ENCODE results near the gene OPCML. TPM values are rescaled to one million over a fixed set of nuclear protein-coding genes. Genes with fewer than 3 reads are reported as not detected.

The OPCML gene
- total RNA-seq, 2 experiments from 2014 or later = not detected

DNA sequence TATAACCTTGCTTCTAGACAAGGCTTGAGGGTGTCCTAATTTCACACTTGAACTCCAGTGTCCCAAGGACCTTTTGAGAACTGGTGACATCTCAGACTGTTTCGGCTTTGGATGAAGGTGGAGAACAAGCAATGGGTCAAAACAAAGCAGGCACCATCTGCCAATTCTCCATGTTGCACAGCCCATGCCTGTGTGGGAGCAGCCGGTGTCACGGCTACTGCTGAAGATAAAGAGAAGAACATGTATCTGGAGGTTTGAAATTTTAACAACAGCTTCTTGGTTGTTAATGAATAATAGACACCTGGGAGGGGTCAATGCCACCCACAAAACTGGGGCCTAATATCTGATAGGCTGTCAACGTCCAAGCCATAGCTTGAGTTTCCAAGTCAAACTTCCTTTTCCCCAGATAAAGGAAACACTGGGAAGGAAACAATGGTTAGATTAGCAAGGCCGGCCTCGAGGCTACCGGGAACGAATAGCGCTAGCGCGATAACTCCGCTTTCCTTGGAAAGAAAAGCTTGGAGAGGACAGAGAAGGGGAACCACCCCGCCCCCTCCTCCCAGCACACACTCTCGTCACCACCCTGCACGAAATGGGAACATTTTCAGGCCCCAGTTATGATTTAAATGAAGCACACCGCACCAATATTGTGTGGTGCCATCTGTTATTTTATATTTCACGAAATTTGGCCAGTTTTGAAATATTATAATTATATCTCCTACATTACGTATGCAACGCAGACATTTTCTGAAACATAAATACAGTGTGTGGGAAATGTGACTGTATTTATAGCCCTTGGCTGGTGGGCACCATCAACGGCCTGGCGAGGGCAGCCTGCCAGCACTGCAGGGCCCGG, 21.8 kb upstream of the OPCML start:
- H3K27ac Mint-ChIP-seq = no peak overlapping the region
- DNase-seq (no peak), ATAC-seq (no peak)
- no peaks in the 10 kb centered on the region for H3K36me3 Mint-ChIP-seq (ENCODE audit: low read depth)
- no peaks in the 10 kb centered on the region for H3K9me3 Mint-ChIP-seq (ENCODE audit: insufficient read depth)
- H3K4me3 Mint-ChIP-seq = no peak overlapping the region
- ChIA-PET CTCF (no interaction called here), POLR2A (no interaction called here)
- H3K27me3 Mint-ChIP-seq (ENCODE audit: low read depth) = no peaks in the 10 kb centered on the region
- no peaks in the 10 kb centered on the region for H3K4me1 Mint-ChIP-seq (ENCODE audit: low read depth)

DNA sequence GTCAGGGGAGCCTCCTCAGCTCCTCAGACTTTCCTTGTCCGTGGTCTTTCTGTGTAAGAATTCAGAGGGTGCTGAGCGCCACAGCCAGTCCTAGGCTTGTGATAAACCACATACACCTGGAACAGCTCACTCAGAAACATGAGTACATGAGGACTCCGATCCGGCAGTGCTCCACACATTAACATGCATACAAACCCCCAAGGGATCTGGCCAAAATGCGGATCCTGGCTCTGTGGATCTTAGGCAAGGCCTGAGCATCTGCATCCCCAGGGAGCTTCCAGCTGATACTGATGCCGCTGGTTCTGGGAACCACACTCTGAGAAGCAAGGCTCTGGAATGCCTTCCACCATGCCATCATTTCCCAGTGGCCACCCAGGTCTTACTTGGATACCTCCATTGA, 20.6 kb upstream of the OPCML start:
- H3K36me3 Mint-ChIP-seq (ENCODE audit: low read depth) = no peaks in the 10 kb centered on the region

DNA sequence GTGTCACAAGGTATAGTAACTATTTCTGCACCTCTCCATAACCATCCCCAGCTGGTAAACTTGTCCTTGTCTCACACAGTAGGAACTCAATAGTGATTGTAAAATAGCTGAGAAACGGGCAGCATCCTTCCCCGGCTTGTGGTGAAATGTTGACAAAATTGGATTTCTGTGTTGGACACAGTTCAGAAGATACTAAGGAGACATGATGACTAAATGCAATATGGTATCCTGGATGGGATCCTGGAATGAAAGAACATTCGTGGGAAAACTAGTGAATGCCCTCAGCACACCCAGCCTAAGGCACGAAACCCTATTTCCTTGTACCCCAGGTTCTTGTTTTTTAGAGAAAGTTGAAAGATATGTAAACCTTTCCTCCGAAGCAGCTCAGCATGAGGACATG, 18.8 kb upstream of the OPCML start:
- ATAC-seq = no peak
- H3K4me3 Mint-ChIP-seq = no peak overlapping the region
- POLR2A ChIA-PET = no interaction called here
- H3K4me1 Mint-ChIP-seq (ENCODE audit: low read depth) = no peaks in the 10 kb centered on the region
- CTCF ChIA-PET = no interaction called here
- H3K27ac Mint-ChIP-seq = no peak overlapping the region
- no peaks in the 10 kb centered on the region for H3K9me3 Mint-ChIP-seq (ENCODE audit: insufficient read depth)
- DNase-seq = no peak
- H3K27me3 Mint-ChIP-seq (ENCODE audit: low read depth) = no peaks in the 10 kb centered on the region
- H3K36me3 Mint-ChIP-seq (ENCODE audit: low read depth) = no peaks in the 10 kb centered on the region

More for the DNA sequence above, 20.6 kb upstream of the OPCML start:
- H3K27ac Mint-ChIP-seq = no peak overlapping the region
- no peaks in the 10 kb centered on the region for H3K27me3 Mint-ChIP-seq (ENCODE audit: low read depth)
- CTCF ChIA-PET = no interaction called here
- H3K9me3 Mint-ChIP-seq (ENCODE audit: insufficient read depth) = no peaks in the 10 kb centered on the region
- H3K4me1 Mint-ChIP-seq (ENCODE audit: low read depth) = no peaks in the 10 kb centered on the region
- H3K4me3 Mint-ChIP-seq = no peak overlapping the region
- ATAC-seq = no peak
- DNase-seq = no peak
- POLR2A ChIA-PET = no interaction called here

DNA sequence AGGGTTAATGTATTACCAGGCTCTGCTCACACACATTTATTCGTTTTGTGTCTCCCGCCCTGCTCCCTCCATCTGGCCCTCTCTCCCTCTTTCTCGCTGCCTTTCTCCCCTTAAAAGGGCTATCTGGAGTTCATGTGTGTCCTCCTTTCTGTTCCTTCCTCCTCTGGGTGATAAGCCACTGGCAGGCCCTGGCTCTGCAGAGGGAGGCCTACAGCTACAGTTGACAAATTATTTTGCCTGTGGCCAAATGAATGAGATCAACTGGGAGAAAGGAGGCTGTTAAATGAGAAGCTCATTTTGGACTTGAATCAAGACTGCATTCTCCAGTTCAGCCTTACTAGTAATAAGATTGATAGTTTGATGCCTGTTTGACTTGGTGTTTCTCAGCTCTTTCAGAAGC, 17.5 kb upstream of the OPCML start:
- DNase-seq = no peak
- ATAC-seq = no peak
- no peaks in the 10 kb centered on the region for H3K36me3 Mint-ChIP-seq (ENCODE audit: low read depth)
- no peaks in the 10 kb centered on the region for H3K9me3 Mint-ChIP-seq (ENCODE audit: insufficient read depth)
- no peaks in the 10 kb centered on the region for H3K27me3 Mint-ChIP-seq (ENCODE audit: low read depth)
- POLR2A ChIA-PET = no interaction called here
- H3K4me3 Mint-ChIP-seq = no peak overlapping the region
- H3K27ac Mint-ChIP-seq = no peak overlapping the region
- H3K4me1 Mint-ChIP-seq (ENCODE audit: low read depth) = no peaks in the 10 kb centered on the region
- CTCF ChIA-PET = no interaction called here

DNA sequence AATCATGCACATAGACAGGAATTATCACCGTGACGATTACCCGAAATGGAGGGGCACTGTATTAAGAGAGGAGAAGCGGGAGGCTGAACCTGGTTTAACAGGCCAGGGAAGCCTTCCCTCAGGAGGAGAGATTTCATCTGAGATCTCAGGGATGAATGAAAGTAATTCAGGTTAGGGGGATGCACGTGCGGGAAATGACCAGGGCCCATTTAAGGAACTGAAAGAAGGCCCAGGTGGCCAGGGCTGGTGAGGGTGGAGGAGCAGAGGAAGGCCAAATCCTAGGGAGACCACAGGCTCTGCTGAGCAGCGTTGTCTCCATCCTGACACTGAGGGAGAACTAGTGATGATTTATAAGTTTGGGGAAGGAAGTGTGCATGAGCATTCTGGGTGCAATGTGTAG, 16.3 kb upstream of the OPCML start:
- Mint-ChIP-seq H3K36me3 (ENCODE audit: low read depth) (no peaks in the 10 kb centered on the region), H3K9me3 (ENCODE audit: insufficient read depth) (no peaks in the 10 kb centered on the region), H3K4me1 (ENCODE audit: low read depth) (no peaks in the 10 kb centered on the region), H3K27me3 (ENCODE audit: low read depth) (no peaks in the 10 kb centered on the region), H3K27ac (no peak overlapping the region), H3K4me3 (no peak overlapping the region)
- DNase-seq (no peak), ATAC-seq (no peak)
- POLR2A ChIA-PET = no interaction called here
- CTCF ChIA-PET = no interaction called here

DNA sequence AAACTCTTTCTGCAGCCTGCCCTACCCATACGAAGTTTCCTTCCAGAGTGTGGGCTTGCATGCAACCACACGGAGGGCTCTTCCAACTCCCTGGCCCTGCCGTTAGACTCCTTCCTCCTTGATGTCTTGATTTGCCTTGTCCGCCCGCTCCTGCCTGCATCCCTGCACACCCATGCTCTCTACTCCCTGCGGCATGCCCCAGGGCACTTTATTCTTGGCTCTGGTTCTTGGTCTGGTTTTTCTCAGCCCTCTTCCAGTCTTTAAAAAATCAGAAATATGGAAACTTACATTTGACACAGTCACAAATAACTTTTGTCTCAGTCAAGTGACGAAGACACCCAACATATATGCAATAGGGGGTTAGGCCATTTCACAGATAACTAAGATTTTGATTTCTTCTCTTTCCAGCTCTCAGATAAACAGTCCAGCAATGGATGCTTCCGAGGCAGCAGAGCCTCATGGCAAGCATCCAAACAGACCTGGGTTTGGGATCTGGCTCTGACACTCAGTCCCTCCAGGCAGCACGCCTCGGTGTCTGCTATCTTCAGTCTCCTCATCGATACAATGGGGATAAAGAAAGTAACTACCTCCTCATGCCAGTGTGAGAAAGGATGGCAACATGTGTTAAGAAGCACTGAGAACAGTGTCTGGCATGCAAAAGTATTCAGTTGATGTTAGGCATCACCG, 15.7 kb upstream of the OPCML start:
- no peaks in the 10 kb centered on the region for H3K27me3 Mint-ChIP-seq (ENCODE audit: low read depth)
- DNase-seq (no peak), ATAC-seq (no peak)
- no peaks in the 10 kb centered on the region for H3K9me3 Mint-ChIP-seq (ENCODE audit: insufficient read depth)
- no peaks in the 10 kb centered on the region for H3K4me1 Mint-ChIP-seq (ENCODE audit: low read depth)
- no peak overlapping the region for H3K4me3 Mint-ChIP-seq
- no peaks in the 10 kb centered on the region for H3K36me3 Mint-ChIP-seq (ENCODE audit: low read depth)
- POLR2A ChIA-PET = no interaction called here
- H3K27ac Mint-ChIP-seq = no peak overlapping the region
- CTCF ChIA-PET = no interaction called here

DNA sequence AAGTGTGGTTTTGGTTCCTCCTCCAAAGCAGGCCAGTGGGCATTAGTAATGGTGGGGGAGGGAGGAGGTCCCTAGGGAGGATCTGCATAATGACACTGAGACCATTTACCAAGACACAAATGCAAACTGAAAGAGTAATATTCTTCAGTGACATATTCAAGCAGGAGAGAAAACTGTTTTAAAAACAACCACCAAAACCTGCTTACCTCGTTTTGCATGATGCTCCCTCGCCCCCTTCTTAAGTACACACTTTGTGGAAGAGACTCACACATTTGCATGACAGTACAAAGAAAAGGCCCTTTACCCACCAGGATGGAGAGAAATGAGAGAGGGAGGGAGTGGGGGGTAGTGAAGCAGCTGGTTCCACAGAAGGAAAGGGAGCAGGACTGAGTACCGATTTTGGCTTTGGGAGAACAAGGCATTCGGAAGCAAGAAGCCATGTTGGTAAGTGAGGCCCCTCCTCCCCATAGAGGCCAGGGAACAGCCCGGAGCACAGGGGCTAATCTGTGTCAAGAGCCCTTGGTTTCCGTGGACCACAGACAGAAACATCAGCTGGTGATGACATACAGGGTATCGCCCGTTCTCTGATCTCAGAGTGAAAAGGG, 13.0 kb upstream of the OPCML start:
- H3K27ac Mint-ChIP-seq = no peak overlapping the region
- H3K27me3 Mint-ChIP-seq (ENCODE audit: low read depth) = no peaks in the 10 kb centered on the region
- no peaks in the 10 kb centered on the region for H3K4me1 Mint-ChIP-seq (ENCODE audit: low read depth)
- no peaks in the 10 kb centered on the region for H3K9me3 Mint-ChIP-seq (ENCODE audit: insufficient read depth)
- H3K36me3 Mint-ChIP-seq (ENCODE audit: low read depth) = no peaks in the 10 kb centered on the region
- POLR2A ChIA-PET = no interaction called here
- no peak overlapping the region for H3K4me3 Mint-ChIP-seq
- CTCF ChIA-PET = no interaction called here
- no peak for ATAC-seq
- DNase-seq = no peak

DNA sequence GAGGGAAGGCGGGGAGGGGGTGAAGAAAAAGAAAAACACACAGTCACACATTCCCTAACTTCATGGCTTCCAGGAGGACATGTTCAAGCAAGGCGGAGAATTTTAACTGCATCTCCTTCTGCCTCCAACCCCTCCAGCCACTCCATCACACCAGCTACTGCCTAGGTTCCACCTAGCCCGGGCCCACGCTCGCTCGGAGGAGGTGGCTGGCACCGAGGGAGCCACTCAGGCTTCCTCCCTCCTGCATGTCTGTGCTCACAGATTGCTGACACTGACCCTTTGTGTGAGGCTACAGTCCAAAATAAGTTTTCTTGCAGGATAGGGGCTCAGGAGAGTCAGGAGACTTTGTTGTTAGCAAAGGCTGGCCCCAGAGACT, 9.4 kb upstream of the OPCML start:
- no peak overlapping the region for H3K4me3 Mint-ChIP-seq
- DNase-seq = no peak
- POLR2A ChIA-PET = no interaction called here
- H3K9me3 Mint-ChIP-seq (ENCODE audit: insufficient read depth) = no peaks in the 10 kb centered on the region
- no peak overlapping the region for H3K27ac Mint-ChIP-seq
- CTCF ChIA-PET = no interaction called here
- no peak for ATAC-seq
- no peaks in the 10 kb centered on the region for H3K27me3 Mint-ChIP-seq (ENCODE audit: low read depth)
- no peaks in the 10 kb centered on the region for H3K4me1 Mint-ChIP-seq (ENCODE audit: low read depth)
- H3K36me3 Mint-ChIP-seq (ENCODE audit: low read depth) = no peaks in the 10 kb centered on the region

DNA sequence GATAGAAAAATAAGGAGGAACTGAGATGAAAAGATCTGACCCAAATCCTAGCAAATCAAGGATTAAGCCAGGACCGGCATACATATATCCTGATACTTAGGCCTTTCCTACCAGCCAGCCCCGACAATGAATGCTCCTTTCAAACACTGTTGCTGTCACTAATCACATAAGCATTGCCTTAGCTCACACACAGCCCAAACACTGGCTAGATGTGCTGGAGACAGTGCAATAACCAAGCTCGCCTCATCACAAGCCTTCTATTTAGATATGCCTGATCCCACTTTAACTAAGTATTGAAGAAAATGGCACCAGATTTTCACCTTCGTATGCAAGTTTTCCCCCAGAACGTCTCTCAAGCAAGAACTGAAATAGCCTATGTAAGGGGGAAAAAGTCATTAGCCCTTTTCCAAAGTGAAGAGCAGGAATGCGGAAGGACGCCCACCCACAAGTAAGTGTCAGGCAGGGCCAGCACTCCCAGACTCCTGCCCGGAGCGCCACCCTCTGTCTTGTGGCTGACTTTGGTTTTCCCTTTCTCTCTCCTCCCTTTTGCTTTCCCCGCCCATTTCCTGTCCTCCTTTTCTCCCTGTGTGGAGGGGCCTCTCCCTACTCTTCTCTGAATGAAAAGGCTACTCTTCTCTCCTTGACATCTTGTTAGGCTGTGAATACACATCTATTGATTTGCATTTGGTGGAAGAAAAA, 8.9 kb upstream of the OPCML start:
- no peaks in the 10 kb centered on the region for H3K4me1 Mint-ChIP-seq (ENCODE audit: low read depth)
- no peaks in the 10 kb centered on the region for H3K36me3 Mint-ChIP-seq (ENCODE audit: low read depth)
- ATAC-seq (no peak), DNase-seq (no peak)
- CTCF ChIA-PET = no interaction called here
- POLR2A ChIA-PET = no interaction called here
- H3K9me3 Mint-ChIP-seq (ENCODE audit: insufficient read depth) = no peaks in the 10 kb centered on the region
- H3K4me3 Mint-ChIP-seq = no peak overlapping the region
- no peak overlapping the region for H3K27ac Mint-ChIP-seq
- peaks cover 3% of the 10 kb centered on the region for H3K27me3 Mint-ChIP-seq (ENCODE audit: low read depth)

DNA sequence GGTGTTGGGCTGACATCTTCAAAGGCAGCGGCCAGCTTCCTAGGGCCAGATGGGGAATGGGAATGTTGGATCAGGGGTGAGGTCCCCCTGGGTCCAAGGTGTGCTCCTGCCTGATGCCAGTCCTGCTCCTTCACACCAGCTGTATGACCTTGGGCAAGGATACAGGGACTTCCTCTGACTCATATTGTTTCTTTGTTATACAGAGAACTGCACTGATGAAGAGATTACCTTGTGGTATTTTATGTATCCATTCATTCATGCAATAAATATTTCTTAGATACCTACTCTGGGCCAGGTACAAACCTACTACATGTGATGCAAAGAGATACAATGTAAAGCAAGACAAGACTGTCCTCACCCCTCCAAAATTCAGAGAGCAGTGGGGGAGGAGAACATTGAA, 3.9 kb upstream of the OPCML start:
- Mint-ChIP-seq H3K27ac (no peak overlapping the region), H3K36me3 (ENCODE audit: low read depth) (no peaks in the 10 kb centered on the region), H3K4me1 (ENCODE audit: low read depth) (no peaks in the 10 kb centered on the region), H3K27me3 (ENCODE audit: low read depth) (peaks cover 28% of the 10 kb centered on the region), H3K4me3 (no peak overlapping the region), H3K9me3 (ENCODE audit: insufficient read depth) (no peaks in the 10 kb centered on the region)
- no peak for DNase-seq
- ChIA-PET POLR2A (no interaction called here), CTCF (no interaction called here)
- no peak for ATAC-seq

DNA sequence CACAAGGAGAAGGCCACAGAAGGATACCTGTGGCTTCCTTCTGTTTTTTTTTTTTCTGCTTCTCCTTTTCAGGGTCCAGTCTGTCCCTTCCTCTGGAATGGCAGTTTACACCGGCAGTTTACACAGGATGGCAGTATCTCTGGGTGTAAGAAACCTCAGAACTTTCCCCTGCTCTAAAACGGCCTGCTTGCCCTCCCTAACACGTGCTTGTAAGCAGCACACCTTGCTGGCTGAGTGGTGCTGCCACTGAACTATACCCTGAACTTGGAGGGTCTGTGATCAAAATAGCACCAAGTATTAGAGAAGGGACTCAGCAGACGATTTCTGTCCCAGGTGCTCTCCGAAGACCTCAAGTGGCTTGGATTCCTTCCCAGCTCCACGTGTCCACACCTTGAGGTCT, 904 bp upstream of the OPCML start:
- Mint-ChIP-seq H3K27ac (no peak overlapping the region), H3K4me3 (no peak overlapping the region), H3K4me1 (ENCODE audit: low read depth) (no peaks in the 10 kb centered on the region), H3K27me3 (ENCODE audit: low read depth) (peaks cover 47% of the 10 kb centered on the region), H3K9me3 (ENCODE audit: insufficient read depth) (no peaks in the 10 kb centered on the region), H3K36me3 (ENCODE audit: low read depth) (no peaks in the 10 kb centered on the region)
- POLR2A ChIA-PET = no interaction called here
- DNase-seq = no peak
- ATAC-seq = no peak
- CTCF ChIA-PET = no interaction called here

DNA sequence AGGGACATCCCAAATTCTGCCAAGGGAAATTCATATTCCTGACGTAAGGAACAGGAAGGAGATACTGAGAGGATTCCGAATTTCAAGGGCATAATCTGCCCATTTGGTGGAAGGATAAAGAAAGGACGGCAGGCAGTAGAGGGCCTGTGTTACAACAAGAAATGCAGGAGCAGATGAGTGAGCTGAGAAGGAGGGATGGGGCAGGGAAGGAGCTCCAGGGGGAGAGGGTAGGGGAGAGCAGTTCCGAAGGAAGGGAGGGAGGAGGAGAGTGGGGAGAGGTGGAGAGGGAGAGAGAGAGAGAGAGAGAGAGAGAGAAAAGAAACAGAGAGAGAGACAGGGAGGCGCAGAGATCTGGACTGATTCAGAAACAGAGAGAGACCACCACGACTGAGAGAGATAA, 843 bp downstream of the OPCML start:
- Mint-ChIP-seq H3K4me1 (ENCODE audit: low read depth) (no peaks in the 10 kb centered on the region), H3K36me3 (ENCODE audit: low read depth) (no peaks in the 10 kb centered on the region), H3K27me3 (ENCODE audit: low read depth) (peaks cover 47% of the 10 kb centered on the region), H3K9me3 (ENCODE audit: insufficient read depth) (no peaks in the 10 kb centered on the region), H3K4me3 (no peak overlapping the region), H3K27ac (no peak overlapping the region)
- no peak for DNase-seq
- ATAC-seq = no peak
- POLR2A ChIA-PET = interaction anchor here (0.5 kb wide), 1 partner anchor 1063 kb away, joined by 3 read pairs; no protein-coding TSS in a partner anchor
- CTCF ChIA-PET = no interaction called here

All from activated CD8-positive, alpha-beta T cell treated with anti-CD3 and anti-CD28 coated beads, Interleukin-2, amount 10 ng/mL, durations not matched to agents 7 days and 5 days (primary cell).